GM18867 (cell line): ENCODE results near the gene FBL.

Experiments used
- ATAC-seq: cut with Tn5 transposase; IDR thresholded peaks from one replicate; pipeline ENCODE4 v1.9.1; 2021; ENCODE audit warnings: mild to moderate bottlenecking, moderate library complexity; ENCODE audit not compliant: unreplicated experiment

Gene FBL

GRCh38 chr19:39796000-39796498 lies 50.1 kb downstream of the FBL start:
- ATAC-seq, result no peak

- peak; percentile 61 for ATAC-seq
Measured at GRCh38 chr19:39795001-39795400, 51.2 kb downstream of the FBL start.

GRCh38 chr19:39792999-39793546 lies 53.1 kb downstream of the FBL start:
- ATAC-seq, result peak; percentile 76

- ATAC-seq, result no peak
Measured at GRCh38 chr19:39788244-39788643, 57.9 kb downstream of the FBL start.
